Neural cell (in vitro differentiated cells): ENCODE data around the gene POLE. TPM values are rescaled to one million over a fixed set of nuclear protein-coding genes. Genes with fewer than 3 reads are reported as not detected.

Experiments used
- H2AFZ ChIP-seq: fragments of 200-600, 300-800 bp; sonication (generic), shearing (Covaris generic); 2 replicates; pipeline ENCODE4 v1.6.0; 2014; ENCODE audit warnings: low read depth, mild to moderate bottlenecking, antibody characterized with exemption, low read length, moderate library complexity
- H3F3A ChIP-seq: fragments of 200-600 bp; shearing (Covaris generic); 2 replicates; pipeline ENCODE4 v1.6.1; 2016; ENCODE audit warnings: mild to moderate bottlenecking, moderate library complexity, mixed read lengths, antibody characterized with exemption, low read length; ENCODE audit not compliant: insufficient read depth, poor library complexity, severe bottlenecking
- H3K27ac ChIP-seq: fragments of 200-600, 300-800 bp; sonication (generic), shearing (Covaris generic); 2 replicates; pipeline ENCODE4 v1.5.1; 2014; ENCODE audit warnings: mild to moderate bottlenecking, low read length, moderate library complexity
- H3K27me3 ChIP-seq: fragments of 300-800, 200-600 bp; sonication (generic), shearing (Covaris generic); 2 replicates; pipeline ENCODE4 v1.6.0; 2014; ENCODE audit warnings: mild to moderate bottlenecking, low read depth, low read length, moderate library complexity; ENCODE audit not compliant: insufficient read depth
- H3K36me3 ChIP-seq: fragments of 300-800, 200-600 bp; sonication (generic), shearing (Covaris generic); 2 replicates; pipeline ENCODE4 v1.5.1; 2014; ENCODE audit warnings: mild to moderate bottlenecking, antibody characterized with exemption, low read length, moderate library complexity; ENCODE audit not compliant: insufficient read depth
- H3K4me2 ChIP-seq: fragments of 300-800, 200-600 bp; sonication (generic), shearing (Covaris generic); 2 replicates; pipeline ENCODE4 v1.6.0; 2014; ENCODE audit warnings: mild to moderate bottlenecking, low read length
- H3K4me3 ChIP-seq: fragments of 300-800, 200-600 bp; sonication (generic), shearing (Covaris generic); 2 replicates; pipeline ENCODE4 v1.5.1; 2014; ENCODE audit warnings: mild to moderate bottlenecking, low read length, moderate library complexity
- H3K79me2 ChIP-seq: fragments of 200-600 bp; shearing (Covaris generic); replicated peaks from 2 replicates; pipeline ENCODE4 v1.6.0; 2014; ENCODE audit warnings: mild to moderate bottlenecking, low read length, moderate library complexity; ENCODE audit not compliant: insufficient read depth
- H3K9ac ChIP-seq: fragments of 300-800, 200-600 bp; sonication (generic), shearing (Covaris generic); 2 replicates; pipeline ENCODE4 v1.6.1; 2016; ENCODE audit warnings: mild to moderate bottlenecking, low read length, mixed read lengths
- H3K9me2 ChIP-seq: fragments of 200-600 bp; shearing (Covaris generic); 2 replicates; pipeline ENCODE4 v1.6.1; 2016; ENCODE audit warnings: mild to moderate bottlenecking, low read length, mixed read lengths; ENCODE audit not compliant: insufficient read depth
- H3K9me3 ChIP-seq: fragments of 200-600, 300-800 bp; sonication (generic), shearing (Covaris generic); 2 replicates; pipeline ENCODE4 v1.6.1; 2016; ENCODE audit warnings: mild to moderate bottlenecking, mixed run types, low read length, moderate library complexity, mixed read lengths
- H4K20me1 ChIP-seq: fragments of 200-600 bp; shearing (Covaris generic); 2 replicates; pipeline ENCODE4 v1.6.1; 2016; ENCODE audit warnings: mild to moderate bottlenecking, mixed run types; ENCODE audit not compliant: insufficient read depth
- CTCF ChIP-seq: fragments of 450-650 bp; IDR thresholded peaks from 2 replicates; pipeline ENCODE4 v1.5.1; 2014; ENCODE audit warnings: antibody characterized with exemption, mild to moderate bottlenecking, moderate library complexity; ENCODE audit not compliant: poor library complexity, severe bottlenecking
- EP300 ChIP-seq: fragments of 450-650 bp; conservative IDR thresholded peaks from 2 replicates; pipeline ENCODE4 v1.6.1; 2014; ENCODE audit warnings: antibody characterized with exemption, mild to moderate bottlenecking, moderate library complexity; ENCODE audit not compliant: poor library complexity, severe bottlenecking
- EZH2 ChIP-seq: fragments of 200-600, 300-800 bp; shearing (Covaris generic), sonication (generic); IDR thresholded peaks from 2 replicates; pipeline ENCODE4 v1.6.1; 2014; ENCODE audit warnings: antibody characterized with exemption, low read length, borderline replicate concordance, mild to moderate bottlenecking; ENCODE audit not compliant: insufficient read depth, poor library complexity, severe bottlenecking
- MXI1 ChIP-seq: fragments of 450-650 bp; conservative IDR thresholded peaks from 2 replicates; pipeline ENCODE4 v1.6.1; 2014; ENCODE audit warnings: antibody characterized with exemption, mild to moderate bottlenecking; ENCODE audit not compliant: poor library complexity, severe bottlenecking
- POLR2AphosphoS5 ChIP-seq: IDR thresholded peaks from 2 replicates; pipeline ENCODE4 v1.6.1; 2012
- RAD21 ChIP-seq: fragments of 450-650 bp; conservative IDR thresholded peaks from 2 replicates; pipeline ENCODE4 v1.6.1; 2014; ENCODE audit warnings: antibody characterized with exemption, mild to moderate bottlenecking, moderate library complexity
- REST ChIP-seq: IDR thresholded peaks from 2 replicates; pipeline ENCODE4 v1.6.1; 2012; ENCODE audit warnings: borderline replicate concordance
- SMC3 ChIP-seq: fragments of 450-650 bp; conservative IDR thresholded peaks from 2 replicates; pipeline ENCODE4 v1.6.1; 2014; ENCODE audit warnings: antibody characterized with exemption, mild to moderate bottlenecking, moderate library complexity; ENCODE audit not compliant: poor library complexity
- TAF1 ChIP-seq: IDR thresholded peaks from 2 replicates; pipeline ENCODE4 v1.6.1; 2012; ENCODE audit warnings: low read depth
- polyA plus RNA-seq: library from polyadenylated mRNA; depleted of rRNA; stranded (reverse); fragments of >200 nt; gene quantifications from 2 replicates; pipeline ENCODE4 v1.2.3, GENCODE V29; 2014

The POLE gene
- polyA plus RNA-seq, 1 donor from 2014 or later = 8.5 TPM

GRCh38 chr12:132596016-132596415, 91.1 kb downstream of the POLE start:
- Histone ChIP-seq H3K27me3 (no peaks in the 10 kb centered on the region), H3F3A (peaks cover 4% of the 10 kb centered on the region), H4K20me1 (no peaks in the 10 kb centered on the region), H3K9ac (no peak overlapping the region), H3K27ac (no peak overlapping the region), H3K79me2 (no peaks in the 10 kb centered on the region), H2AFZ (no peak overlapping the region), H3K4me2 (no peak overlapping the region), H3K36me3 (no peaks in the 10 kb centered on the region), H3K9me3 (no peaks in the 10 kb centered on the region), H3K4me3 (no peak overlapping the region), H3K9me2 (no peaks in the 10 kb centered on the region)
- TF ChIP-seq RAD21 (no peak), CTCF (no peak), MXI1 (no peak), REST (no peak), TAF1 (no peak), EZH2 (no peak), POLR2AphosphoS5 (no peak), SMC3 (no peak), EP300 (no peak)

DNA sequence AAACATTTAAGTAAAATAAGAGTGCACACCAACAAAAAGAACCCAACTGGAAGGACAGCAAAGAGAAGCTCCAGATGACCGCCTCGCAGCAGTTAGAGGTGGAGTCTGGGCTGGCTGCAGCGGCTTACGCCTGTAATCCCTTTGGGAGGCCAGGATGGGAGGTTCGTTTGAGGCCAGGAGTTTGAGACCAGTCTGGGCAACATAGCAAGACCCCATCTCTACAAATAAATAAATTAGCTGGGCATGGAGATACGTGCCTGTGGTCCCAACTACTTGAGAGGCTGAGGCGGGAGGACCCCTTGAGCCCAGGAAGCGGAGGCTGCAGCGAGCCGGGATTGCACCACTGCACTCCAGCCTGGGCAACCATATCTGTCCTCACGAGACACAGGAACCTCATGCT, 92.0 kb downstream of the POLE start:
- Histone ChIP-seq H2AFZ (no peak overlapping the region), H3K9me2 (no peaks in the 10 kb centered on the region), H3K36me3 (no peaks in the 10 kb centered on the region), H3K27me3 (no peaks in the 10 kb centered on the region), H3K27ac (no peak overlapping the region), H3K4me3 (no peak overlapping the region), H3K9ac (no peak overlapping the region), H3K4me2 (no peak overlapping the region), H3F3A (peaks cover 4% of the 10 kb centered on the region), H3K79me2 (no peaks in the 10 kb centered on the region), H4K20me1 (no peaks in the 10 kb centered on the region), H3K9me3 (no peaks in the 10 kb centered on the region)
- TF ChIP-seq RAD21 = no peak
- TF ChIP-seq CTCF = no peak
- no peak for TF ChIP-seq TAF1
- TF ChIP-seq EZH2 = no peak
- TF ChIP-seq POLR2AphosphoS5 = no peak
- TF ChIP-seq SMC3 = no peak
- no peak for TF ChIP-seq REST
- no peak for TF ChIP-seq MXI1
- TF ChIP-seq EP300 = no peak
